CD4-positive, alpha-beta T cell treated with Interleukin-4 for 4 hours (primary cell): ENCODE measurements around the gene DOCK1.

Experiments used
- DNase-seq: peaks from one replicate; pipeline ENCODE4 v3.0.0-alpha.2; 2020

Gene DOCK1

DNA sequence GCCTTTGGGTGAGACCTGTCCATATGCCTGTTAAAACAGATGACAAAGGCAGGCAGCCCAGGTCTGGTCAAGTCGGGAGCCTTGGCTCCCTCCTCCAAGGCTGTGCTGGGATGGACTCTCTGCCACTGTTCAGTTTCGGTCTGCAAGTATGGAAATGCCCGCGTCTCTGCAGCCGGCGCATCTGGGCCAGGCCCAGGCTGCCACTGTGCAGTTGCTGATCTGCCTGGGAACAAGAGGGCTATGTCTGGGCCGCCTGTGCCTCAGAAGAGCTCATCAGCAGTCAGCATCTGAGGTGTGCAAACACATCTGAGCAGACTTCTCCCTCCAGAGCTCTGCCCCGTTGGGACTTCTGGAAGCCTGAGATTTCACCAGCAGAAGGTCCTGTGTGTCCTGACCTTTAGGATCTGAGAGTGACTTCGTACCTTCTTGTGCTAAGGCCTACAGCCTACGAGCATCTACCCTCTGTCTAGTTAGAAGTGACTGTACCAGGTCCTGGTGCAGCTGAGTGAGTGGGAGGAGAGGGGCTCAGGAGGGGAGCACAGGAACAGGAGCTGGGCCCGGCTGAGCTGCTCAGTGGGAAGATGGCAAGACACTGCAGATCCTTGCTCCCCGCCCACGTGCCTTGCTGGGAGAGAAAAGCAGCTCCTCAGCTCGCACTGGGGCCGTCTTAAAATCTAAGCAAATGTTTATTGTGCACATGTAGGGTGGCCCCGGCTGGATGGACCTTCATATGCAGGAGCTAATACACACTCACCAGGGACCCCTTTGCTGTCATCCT lies 50.9 kb downstream of the DOCK1 start:
- DNase-seq: no peak

DNA sequence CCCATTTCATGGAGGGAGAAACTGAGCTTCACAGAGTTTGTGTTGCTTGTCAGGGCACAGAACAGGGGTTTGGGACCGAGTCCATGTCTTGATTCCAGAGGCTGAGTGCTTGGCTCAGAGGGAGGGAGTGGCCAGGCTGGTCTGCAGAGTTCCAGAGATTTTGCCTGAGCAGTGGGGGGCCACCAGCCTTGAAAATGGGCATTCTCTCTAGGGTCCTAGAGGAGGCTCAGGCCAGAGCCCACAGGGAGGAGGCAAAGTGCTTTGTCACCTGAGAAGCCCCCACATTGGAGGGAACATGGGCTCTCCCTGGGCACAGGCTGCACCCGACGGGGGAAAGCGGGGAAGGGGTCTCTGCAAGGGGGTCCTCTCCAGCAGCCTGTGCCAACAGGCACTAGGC lies 51.5 kb downstream of the DOCK1 start:
- DNase-seq: no peak

DNA sequence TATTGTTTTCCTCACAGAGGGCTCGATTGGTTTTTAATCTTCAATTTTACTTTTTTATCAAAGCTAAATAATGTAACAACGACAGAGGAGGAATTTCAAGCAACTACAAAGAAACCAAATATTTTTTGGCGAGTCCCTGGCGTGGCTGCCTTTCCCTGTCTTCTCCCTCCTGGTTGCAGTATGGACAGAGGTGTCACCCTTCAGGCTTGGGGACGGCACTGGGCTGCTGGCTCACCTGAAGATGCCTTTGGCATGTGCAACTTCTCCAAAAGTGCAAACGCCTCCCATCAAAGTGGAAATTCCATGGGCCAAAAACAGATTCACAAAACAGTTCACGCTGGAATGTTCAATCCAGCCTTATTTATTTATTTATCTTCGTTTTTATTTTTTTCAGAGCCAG lies 51.9 kb downstream of the DOCK1 start:
- DNase-seq: no peak

GRCh38 chr10:126959431-126959830 lies 54.2 kb downstream of the DOCK1 start:
- DNase-seq: no peak

GRCh38 chr10:126959906-126960685 lies 54.9 kb downstream of the DOCK1 start:
- DNase-seq: no peak

GRCh38 chr10:126963354-126963753 lies 58.1 kb downstream of the DOCK1 start:
- DNase-seq: no peak

DNA sequence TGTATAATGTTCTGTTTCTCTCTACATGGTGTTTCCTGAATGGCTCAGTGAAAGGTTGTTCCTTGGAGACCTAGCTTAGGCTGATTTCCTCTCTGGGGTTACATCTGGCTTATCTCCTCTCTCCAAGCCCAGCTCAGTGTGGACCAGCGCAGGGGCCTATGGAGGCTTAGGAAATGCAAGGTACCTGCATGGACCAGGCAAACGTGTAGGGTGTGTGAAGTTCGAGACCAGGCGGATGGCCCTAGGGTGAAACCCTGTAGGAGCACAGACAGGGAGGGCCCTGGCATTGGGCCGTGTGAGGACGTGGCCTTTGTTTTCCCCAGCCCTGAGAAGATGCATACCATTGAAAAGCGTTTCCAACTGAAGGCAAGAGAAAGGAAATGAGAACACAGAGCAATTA lies 59.0 kb downstream of the DOCK1 start:
- no peak for DNase-seq

- no peak for DNase-seq
Observed at GRCh38 chr10:126966938-126967337, 61.7 kb downstream of the DOCK1 start.

- no peak for DNase-seq
Observed at GRCh38 chr10:126969310-126969709, 64.1 kb downstream of the DOCK1 start.

- DNase-seq: no peak
Observed at GRCh38 chr10:126972635-126973414, 67.6 kb downstream of the DOCK1 start.

DNA sequence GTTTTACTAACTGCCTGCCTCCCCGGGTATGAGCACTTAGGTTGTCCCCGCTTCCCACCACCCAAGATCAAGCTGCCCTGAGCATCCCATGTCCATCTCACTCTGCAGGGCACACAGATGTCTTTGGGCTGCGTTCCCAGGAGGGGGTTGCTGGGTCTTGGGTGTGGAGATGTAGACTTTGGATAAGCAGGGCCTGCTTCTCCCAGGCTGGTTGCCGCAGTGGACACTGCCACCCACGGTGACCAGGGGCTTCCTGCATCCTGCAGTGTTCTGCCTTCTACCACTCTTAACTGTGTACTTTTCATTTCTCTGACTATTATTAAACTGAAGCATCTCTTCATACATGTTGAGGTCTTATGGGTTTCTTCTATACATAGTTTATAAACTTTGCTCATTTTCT lies 70.0 kb downstream of the DOCK1 start:
- no peak for DNase-seq

DNA sequence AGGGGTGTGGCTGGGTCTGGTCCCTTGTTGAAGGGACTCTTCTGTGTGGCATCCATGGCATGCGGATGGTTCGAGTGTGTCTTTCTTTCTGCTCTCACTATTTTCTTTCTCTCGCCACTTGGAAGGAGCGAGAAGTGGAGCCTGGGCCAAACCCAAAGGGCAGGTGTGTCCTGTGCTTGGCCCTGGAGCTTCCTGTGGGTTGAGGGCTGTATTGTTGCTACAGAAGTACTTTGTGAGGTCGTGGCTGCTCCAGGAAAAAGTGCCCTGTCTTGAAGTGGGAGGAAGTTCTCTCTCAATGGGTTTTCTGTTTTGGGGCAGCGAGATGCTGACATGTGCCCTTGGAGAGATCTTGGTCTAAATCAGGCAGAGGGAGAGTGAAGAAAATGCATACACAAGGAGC lies 72.0 kb downstream of the DOCK1 start:
- no peak for DNase-seq

GRCh38 chr10:126979311-126979710 lies 74.1 kb downstream of the DOCK1 start:
- no peak for DNase-seq

GRCh38 chr10:126993208-126993607 lies 88.0 kb downstream of the DOCK1 start:
- no peak for DNase-seq

DNA sequence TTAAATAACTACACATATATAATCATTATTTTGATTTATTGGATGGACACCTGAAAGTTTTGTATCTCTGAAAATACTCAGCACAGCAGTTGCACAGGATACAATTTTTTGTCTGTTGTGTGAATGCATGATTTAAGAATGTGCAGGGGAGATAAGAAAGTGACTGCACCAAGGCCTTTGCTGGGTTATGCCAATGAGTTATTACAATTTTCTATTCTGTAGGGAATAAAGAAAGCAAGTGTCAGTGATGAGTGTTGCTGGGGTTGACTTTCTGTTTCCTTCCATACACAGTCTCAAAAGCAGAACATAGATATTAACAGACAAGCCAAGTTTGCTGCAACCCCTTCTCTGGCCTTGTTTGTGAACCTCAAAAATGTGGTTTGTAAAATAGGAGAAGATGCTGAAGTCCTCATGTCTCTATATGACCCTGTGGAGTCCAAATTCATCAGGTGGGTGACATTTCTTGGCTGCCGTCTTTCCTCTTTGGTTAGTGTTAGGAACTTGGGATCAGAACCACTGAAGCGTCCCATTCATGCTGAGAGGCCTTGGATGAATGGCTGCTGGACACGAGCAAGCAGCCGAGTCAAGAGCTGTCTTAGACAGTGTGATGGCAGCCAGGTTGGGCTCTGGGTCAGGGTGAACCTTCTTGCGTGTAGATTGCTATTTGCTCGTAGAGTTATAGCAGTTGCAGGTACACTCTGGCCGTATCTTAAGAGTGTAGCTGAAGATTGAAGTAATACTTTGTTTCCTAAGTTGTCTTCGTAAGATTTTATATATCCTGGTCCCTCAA lies 92.8 kb downstream of the DOCK1 start:
- no peak for DNase-seq

DNA sequence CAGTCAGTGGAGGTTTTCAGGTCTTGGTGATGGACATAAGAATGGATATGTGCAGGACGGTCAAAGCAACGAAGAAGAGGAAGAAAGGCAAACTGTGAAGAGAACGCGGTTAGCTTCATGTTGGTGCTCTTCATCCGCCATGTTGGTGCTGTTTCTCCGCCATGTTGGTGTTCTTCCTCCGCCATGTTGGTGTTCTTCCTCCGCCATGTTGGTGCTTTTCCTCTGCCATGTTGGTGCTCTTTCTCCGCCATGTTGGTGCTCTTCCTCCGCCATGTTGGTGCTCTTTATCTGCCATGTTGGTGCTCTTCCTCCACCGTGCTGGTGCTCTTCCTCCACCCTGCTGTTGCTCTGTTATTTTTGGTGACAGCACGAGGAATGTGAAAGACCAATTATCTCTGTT lies 95.4 kb downstream of the DOCK1 start:
- no peak for DNase-seq

DNA sequence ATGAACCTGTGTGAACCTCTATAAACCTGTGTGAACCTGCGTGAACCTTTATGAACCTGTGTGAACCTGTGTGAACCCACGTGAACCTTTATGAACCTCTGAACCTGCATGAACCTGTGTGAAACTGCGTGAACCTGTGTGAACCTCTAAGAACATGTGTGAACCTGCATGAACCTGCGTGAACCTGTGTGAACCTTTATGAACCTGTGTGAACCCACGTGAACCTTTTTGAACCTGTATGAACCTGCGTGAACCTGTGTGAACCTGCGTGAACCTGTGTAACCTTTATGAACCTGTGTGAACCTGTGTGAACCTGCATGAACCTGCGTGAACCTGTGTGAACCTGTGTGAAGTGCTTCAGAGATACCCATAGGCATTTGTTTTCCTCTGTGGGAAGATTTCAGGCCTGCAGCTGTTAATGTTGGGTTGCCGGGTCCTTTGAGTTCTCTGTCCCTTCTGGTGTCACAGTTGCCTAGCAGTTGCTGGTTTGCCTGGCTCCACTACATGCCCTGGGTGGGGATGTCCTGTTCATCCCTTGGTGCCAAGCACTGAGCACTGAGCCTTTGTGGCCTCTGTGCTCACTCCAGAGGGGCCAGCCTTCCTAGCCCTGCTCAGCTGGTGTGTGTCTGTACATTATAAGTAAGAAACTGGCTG lies 97.9 kb downstream of the DOCK1 start:
- DNase-seq: no peak

DNA sequence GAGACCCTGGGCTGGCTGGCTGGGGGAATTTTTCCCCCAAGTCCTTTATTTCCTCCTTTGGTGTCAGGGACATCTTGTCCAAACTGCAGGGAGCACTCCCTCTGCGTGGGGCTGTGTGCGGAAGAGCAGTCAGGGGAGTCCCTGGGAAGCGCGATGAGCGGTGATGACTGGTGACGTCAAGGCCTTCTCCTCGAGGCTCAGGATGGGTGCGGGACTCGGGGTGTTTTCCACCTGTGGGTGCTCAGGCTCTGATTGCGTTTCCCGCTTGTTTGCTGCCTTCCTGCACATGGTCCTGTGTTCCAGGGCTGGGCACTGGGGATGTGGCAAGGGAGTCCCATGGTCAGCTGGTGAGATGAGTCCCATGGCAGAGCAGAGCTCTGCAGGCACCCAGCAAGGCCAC lies 101.2 kb downstream of the DOCK1 start:
- DNase-seq: no peak

DNA sequence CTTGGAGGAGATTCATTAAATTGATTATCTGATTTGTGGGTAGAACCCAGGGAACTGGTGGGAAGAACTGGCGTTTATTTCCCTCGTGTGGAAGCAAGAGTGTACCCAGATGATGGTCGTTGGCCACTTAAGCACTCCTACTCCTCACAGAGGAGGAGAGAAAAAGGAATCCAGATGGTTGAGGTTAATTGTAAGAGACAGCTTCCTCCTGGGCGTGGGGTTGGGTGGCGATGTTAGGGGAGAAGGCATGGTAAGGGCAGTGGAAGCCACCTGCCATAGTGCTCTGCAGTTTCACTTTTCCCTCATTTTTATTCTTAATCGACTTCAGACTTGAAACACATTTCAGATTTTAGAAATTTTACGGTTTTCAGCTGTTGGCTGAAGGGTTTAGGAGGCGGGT lies 104.1 kb downstream of the DOCK1 start:
- DNase-seq: no peak

- DNase-seq: no peak
Observed at GRCh38 chr10:127011174-127011573, 105.9 kb downstream of the DOCK1 start.

- DNase-seq: no peak
Observed at GRCh38 chr10:127012071-127012768, 107.0 kb downstream of the DOCK1 start.

DNA sequence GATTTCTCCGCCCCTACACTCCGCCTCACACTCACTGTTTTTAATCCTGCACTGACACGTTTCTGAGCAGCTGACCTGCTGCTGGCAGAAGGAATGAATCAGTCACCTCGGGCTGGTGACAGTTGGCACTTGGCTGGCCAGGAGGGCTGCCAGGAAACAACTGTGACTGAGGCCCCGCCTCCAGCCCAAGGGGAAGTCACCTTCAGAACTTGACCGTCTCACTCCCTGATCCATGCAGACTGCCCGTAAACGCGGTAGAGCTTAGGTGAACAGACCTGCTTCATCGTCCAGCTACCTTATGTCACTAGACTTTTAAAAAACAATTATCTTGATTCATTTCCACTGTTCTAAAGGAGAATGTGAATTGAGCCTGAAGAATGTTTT lies 107.5 kb downstream of the DOCK1 start:
- DNase-seq: no peak
